Kidney epithelial cell (primary cell): ENCODE data around the gene AK4. TPM values are rescaled to one million over a fixed set of nuclear protein-coding genes. Genes with fewer than 3 reads are reported as not detected.

Experiments used
- DNase-seq: peaks from one replicate; pipeline ENCODE4 v3.0.0-alpha.2; 2010; ENCODE audit warnings: low read depth
- H3K27me3 ChIP-seq: 2 replicates; pipeline ENCODE4 v1.6.0; 2011; ENCODE audit warnings: low read length; ENCODE audit not compliant: control insufficient read depth, insufficient read depth
- H3K36me3 ChIP-seq: 2 replicates; pipeline ENCODE4 v1.5.1; 2011; ENCODE audit warnings: low read length; ENCODE audit not compliant: control insufficient read depth, insufficient read depth
- H3K4me3 ChIP-seq: 2 replicates; pipeline ENCODE4 v1.5.1; 2011; ENCODE audit warnings: low read depth, mild to moderate bottlenecking, control low read depth, low read length
- total RNA-seq: library from RNA; depleted of rRNA; stranded (reverse); fragments of >200 nt; gene quantifications from 2 replicates; pipeline ENCODE4 v1.2.3, GENCODE V29; 2015
- TF ChIP-seq, protein P1 (sequence below): IDR thresholded peaks from 2 replicates; pipeline ENCODE4 v1.5.1; 2011; ENCODE audit warnings: mild to moderate bottlenecking, moderate library complexity, low read length, control low read depth, inconsistent platforms; ENCODE audit not compliant: insufficient read depth, poor library complexity, severe bottlenecking

AK4 gene
- total RNA-seq, 1 donor from 2014 or later = 25.2 TPM

DNA sequence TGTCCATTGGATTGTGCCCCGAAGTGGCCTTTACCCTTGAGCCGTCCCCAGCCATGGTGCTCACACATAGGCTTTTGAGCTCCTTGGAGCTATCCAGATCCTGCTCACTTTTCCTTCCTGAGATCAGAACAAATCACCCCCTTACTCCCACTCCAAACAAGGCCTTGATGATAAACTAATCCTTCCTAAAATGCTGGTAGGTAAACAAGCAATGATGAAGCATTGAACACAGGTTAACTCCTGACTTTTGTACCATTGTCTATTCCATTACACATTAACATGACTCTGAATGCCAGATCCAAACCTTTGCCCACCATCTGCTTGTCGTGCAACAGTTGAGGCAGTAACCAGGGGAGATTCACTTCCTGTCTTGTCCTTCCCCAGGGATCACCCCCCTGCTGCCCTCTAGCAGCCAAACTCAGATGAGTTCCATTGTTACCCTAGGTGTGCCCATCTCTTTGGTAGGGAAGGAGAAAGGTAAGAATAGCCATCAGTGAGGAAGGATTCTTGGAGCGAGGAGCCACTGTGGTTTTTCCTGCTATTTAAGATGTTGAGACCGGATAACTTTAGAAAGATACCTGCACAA lies 81.8 kb downstream of the AK4 start:
- TF ChIP-seq, protein P1, sequence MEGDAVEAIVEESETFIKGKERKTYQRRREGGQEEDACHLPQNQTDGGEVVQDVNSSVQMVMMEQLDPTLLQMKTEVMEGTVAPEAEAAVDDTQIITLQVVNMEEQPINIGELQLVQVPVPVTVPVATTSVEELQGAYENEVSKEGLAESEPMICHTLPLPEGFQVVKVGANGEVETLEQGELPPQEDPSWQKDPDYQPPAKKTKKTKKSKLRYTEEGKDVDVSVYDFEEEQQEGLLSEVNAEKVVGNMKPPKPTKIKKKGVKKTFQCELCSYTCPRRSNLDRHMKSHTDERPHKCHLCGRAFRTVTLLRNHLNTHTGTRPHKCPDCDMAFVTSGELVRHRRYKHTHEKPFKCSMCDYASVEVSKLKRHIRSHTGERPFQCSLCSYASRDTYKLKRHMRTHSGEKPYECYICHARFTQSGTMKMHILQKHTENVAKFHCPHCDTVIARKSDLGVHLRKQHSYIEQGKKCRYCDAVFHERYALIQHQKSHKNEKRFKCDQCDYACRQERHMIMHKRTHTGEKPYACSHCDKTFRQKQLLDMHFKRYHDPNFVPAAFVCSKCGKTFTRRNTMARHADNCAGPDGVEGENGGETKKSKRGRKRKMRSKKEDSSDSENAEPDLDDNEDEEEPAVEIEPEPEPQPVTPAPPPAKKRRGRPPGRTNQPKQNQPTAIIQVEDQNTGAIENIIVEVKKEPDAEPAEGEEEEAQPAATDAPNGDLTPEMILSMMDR = no peak
- Histone ChIP-seq H3K27me3 (no peaks in the 10 kb centered on the region), H3K36me3 (no peaks in the 10 kb centered on the region), H3K4me3 (no peak overlapping the region)
- DNase-seq = no peak

DNA sequence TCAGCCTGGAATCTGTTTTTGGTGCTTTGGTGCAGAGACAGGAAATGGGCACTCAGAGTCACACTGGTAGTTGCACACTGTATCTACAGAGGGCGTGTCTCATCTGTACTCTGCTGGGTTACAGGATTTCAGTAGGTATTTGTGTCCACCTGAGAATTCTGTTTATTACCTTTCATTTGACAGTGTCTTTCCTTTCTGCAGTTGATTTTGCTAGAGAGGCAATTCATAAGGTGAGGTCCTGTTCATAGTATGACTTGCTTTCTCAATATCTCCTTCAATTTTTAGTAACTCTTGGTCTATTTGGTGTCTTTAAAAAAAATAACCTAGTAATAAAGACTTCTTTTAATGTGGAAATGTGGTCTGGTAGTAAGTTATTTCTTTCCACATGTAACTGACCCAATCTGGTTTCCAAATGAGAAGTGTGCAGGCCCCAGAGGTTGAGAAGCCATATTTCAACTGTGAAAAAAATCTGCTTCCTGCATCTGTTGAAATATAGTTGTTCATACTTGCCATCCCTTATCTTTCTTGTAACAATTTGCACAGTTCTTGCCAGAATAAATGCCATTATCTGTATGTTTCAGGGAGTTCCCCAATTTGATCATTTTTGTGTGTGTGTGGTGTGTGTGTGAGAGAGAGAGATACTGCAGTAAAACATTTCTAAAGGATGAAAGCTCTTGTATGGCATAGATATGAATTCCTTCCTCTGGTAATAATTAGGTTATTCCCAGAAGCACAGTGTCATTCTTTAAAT lies 82.9 kb downstream of the AK4 start:
- no peak for DNase-seq
- H3K36me3 ChIP-seq = no peaks in the 10 kb centered on the region
- no peaks in the 10 kb centered on the region for H3K27me3 ChIP-seq
- no peak overlapping the region for H3K4me3 ChIP-seq
- TF ChIP-seq, protein P1 = no peak

DNA sequence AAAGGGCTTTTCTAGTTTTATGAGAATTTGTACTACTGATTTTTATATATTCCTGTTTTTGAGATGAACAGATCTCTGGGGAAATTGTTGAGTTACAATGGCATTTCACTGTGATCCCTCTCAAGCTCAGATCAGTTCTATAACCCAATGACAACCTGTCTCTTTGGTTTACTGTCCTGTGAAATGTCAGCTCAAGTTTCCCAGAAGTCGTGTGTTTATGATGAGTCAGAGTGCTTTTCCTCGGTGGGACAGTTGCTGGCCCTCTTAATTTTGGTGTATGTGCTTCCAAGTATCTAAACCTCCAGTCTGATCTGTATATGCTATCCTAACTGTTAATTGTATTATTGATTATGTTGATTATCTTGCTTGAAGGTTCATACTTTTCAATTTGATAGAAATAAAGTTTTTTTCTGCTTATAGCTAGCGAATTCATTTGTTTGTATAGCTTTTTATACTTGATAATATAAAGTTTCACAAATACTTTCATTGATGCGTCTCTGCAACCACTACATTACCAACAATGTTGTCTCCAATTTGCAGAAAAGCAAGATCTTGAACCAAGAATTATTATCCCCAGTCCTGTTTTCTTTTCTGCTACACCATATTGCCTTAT lies 83.8 kb downstream of the AK4 start:
- DNase-seq = no peak
- H3K4me3 ChIP-seq = no peak overlapping the region
- no peaks in the 10 kb centered on the region for H3K36me3 ChIP-seq
- TF ChIP-seq, protein P1 = no peak
- H3K27me3 ChIP-seq = no peaks in the 10 kb centered on the region

DNA sequence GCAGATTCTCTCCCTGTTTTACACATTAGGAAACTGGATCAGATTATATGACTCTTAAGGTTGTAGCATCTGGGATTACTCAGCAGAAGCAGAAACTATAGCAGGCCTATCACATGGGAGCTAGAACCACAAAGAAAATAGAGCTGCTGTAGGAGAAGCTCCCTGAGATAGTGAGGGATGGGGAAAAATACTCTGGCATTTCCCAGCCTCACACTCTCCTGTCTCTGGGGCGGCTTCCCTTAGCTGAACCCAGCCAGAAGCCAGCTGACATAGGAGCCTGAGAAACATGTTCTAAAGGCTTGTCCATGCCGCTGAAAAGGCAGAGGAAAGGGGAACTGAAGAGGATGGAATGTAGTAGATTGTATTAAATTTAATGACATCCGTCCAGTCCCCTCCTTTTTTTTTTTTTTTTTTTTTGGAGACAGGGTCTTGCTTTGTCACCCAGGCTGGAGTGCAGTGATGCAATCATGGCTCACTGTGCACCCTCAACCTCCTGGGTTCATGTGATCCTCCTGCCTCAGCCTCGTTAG lies 84.5 kb downstream of the AK4 start:
- TF ChIP-seq, protein P1 = no peak
- H3K36me3 ChIP-seq = no peaks in the 10 kb centered on the region
- no peaks in the 10 kb centered on the region for H3K27me3 ChIP-seq
- no peak overlapping the region for H3K4me3 ChIP-seq
- DNase-seq = no peak

DNA sequence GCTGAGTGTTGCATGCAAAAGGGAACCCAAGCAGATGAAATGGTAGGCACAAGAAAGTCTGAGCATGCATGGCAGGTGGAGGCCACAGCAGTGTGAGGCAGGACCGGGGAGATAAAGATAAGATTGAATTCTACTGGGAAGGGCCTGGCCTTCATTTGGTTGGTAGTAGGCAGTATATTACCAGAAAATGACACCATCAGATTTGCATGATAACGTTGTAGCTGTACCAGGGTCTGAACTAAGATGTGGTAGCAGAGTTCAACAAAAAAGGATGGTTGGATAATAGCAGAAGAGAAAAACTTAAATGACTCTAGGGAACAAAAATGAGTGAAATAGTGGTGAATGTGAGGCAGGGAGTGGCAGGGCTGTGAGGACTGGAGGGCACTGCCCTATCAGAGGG lies 85.8 kb downstream of the AK4 start:
- Histone ChIP-seq H3K36me3 (no peaks in the 10 kb centered on the region), H3K4me3 (no peak overlapping the region), H3K27me3 (no peaks in the 10 kb centered on the region)
- TF ChIP-seq, protein P1 = no peak
- no peak for DNase-seq
